ENCODE results near the gene TRAPPC6A. TPM values are rescaled to one million over a fixed set of nuclear protein-coding genes. Genes with fewer than 3 reads are reported as not detected.
A peak's percentile ranks its signal among the peaks of the same experiment; 100 is the strongest.

The TRAPPC6A gene
- total RNA-seq, 1 experiment from 2014 or later = 59.7 TPM

DNA sequence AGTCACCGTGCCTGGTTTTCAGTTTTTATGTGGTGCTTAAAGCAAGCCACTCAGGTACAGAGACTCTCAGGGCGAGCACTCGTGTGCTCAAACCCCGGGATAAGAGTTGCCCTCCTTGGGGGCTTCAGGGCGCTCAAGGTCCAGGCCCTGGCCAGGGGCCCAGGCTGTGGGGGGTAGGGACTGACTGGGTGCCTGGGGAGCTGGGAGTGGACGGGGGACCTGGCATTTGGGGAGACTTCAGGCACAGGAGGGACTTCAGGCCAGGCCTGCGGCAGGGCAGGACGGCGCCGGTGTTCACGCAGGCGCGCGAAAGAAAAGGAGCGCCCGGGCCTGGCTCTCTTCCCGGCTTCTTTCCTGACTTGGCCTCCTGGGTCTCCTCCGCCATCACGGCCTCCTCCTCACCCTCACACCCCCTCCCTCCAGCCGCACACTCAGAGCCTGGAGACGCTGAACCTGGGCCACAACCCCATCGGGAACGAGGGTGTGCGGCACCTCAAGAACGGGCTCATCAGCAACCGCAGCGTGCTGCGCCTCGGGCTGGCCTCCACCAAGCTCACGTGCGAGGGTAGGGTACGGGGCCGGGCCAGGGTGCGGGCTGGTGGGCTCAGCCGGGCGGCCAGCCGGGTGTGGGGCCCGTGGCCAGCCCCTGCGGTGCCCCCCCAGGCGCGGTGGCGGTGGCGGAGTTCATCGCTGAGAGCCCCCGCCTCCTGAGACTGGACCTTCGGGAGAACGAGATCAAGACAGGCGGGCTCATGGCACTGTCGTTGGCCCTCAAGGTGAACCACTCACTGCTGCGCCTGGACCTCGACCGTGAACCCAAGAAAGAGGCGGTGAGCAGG is 33.4 kb downstream of the TRAPPC6A start (continued):
- TF ChIP-seq, protein P1, sequence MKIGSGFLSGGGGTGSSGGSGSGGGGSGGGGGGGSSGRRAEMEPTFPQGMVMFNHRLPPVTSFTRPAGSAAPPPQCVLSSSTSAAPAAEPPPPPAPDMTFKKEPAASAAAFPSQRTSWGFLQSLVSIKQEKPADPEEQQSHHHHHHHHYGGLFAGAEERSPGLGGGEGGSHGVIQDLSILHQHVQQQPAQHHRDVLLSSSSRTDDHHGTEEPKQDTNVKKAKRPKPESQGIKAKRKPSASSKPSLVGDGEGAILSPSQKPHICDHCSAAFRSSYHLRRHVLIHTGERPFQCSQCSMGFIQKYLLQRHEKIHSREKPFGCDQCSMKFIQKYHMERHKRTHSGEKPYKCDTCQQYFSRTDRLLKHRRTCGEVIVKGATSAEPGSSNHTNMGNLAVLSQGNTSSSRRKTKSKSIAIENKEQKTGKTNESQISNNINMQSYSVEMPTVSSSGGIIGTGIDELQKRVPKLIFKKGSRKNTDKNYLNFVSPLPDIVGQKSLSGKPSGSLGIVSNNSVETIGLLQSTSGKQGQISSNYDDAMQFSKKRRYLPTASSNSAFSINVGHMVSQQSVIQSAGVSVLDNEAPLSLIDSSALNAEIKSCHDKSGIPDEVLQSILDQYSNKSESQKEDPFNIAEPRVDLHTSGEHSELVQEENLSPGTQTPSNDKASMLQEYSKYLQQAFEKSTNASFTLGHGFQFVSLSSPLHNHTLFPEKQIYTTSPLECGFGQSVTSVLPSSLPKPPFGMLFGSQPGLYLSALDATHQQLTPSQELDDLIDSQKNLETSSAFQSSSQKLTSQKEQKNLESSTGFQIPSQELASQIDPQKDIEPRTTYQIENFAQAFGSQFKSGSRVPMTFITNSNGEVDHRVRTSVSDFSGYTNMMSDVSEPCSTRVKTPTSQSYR (CRISPR knock-in tag; IDR thresholded peaks at IDR 0.05) = no peak
- TF ChIP-seq, protein P2, sequence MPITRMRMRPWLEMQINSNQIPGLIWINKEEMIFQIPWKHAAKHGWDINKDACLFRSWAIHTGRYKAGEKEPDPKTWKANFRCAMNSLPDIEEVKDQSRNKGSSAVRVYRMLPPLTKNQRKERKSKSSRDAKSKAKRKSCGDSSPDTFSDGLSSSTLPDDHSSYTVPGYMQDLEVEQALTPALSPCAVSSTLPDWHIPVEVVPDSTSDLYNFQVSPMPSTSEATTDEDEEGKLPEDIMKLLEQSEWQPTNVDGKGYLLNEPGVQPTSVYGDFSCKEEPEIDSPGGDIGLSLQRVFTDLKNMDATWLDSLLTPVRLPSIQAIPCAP (CRISPR knock-in tag; IDR thresholded peaks at IDR 0.05) = no peak
- TF ChIP-seq, protein P3, sequence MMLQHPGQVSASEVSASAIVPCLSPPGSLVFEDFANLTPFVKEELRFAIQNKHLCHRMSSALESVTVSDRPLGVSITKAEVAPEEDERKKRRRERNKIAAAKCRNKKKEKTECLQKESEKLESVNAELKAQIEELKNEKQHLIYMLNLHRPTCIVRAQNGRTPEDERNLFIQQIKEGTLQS (CRISPR knock-in tag; conservative IDR thresholded peaks at IDR 0.05) = no peak
- no peak for TF ChIP-seq ZNF396 (CRISPR knock-in tag; IDR thresholded peaks at IDR 0.05; ENCODE audit: borderline replicate concordance)
- no peak for TF ChIP-seq MYBL2 (CRISPR knock-in tag; IDR thresholded peaks at IDR 0.05)
- TF ChIP-seq RORB (CRISPR knock-in tag; IDR thresholded peaks at IDR 0.05) = no peak
- TF ChIP-seq SMAD4 (CRISPR knock-in tag; IDR thresholded peaks at IDR 0.05) = no peak
- TF ChIP-seq, protein P4, sequence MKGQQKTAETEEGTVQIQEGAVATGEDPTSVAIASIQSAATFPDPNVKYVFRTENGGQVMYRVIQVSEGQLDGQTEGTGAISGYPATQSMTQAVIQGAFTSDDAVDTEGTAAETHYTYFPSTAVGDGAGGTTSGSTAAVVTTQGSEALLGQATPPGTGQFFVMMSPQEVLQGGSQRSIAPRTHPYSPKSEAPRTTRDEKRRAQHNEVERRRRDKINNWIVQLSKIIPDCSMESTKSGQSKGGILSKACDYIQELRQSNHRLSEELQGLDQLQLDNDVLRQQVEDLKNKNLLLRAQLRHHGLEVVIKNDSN (CRISPR knock-in tag; IDR thresholded peaks at IDR 0.05) = no peak
- TF ChIP-seq ZNF317 (CRISPR knock-in tag; IDR thresholded peaks at IDR 0.05; ENCODE audit: borderline replicate concordance, low read depth) = no peak
- TF ChIP-seq ZBTB21 (CRISPR knock-in tag; IDR thresholded peaks at IDR 0.05; ENCODE audit: borderline replicate concordance) = no peak
- TF ChIP-seq, protein P5, sequence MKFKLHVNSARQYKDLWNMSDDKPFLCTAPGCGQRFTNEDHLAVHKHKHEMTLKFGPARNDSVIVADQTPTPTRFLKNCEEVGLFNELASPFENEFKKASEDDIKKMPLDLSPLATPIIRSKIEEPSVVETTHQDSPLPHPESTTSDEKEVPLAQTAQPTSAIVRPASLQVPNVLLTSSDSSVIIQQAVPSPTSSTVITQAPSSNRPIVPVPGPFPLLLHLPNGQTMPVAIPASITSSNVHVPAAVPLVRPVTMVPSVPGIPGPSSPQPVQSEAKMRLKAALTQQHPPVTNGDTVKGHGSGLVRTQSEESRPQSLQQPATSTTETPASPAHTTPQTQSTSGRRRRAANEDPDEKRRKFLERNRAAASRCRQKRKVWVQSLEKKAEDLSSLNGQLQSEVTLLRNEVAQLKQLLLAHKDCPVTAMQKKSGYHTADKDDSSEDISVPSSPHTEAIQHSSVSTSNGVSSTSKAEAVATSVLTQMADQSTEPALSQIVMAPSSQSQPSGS (CRISPR knock-in tag; IDR thresholded peaks at IDR 0.05; ENCODE audit: borderline replicate concordance, low read depth) = no peak
- TF ChIP-seq, protein P6, sequence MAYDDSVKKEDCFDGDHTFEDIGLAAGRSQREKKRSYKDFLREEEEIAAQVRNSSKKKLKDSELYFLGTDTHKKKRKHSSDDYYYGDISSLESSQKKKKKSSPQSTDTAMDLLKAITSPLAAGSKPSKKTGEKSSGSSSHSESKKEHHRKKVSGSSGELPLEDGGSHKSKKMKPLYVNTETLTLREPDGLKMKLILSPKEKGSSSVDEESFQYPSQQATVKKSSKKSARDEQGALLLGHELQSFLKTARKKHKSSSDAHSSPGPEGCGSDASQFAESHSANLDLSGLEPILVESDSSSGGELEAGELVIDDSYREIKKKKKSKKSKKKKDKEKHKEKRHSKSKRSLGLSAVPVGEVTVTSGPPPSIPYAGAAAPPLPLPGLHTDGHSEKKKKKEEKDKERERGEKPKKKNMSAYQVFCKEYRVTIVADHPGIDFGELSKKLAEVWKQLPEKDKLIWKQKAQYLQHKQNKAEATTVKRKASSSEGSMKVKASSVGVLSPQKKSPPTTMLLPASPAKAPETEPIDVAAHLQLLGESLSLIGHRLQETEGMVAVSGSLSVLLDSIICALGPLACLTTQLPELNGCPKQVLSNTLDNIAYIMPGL (CRISPR knock-in tag; IDR thresholded peaks at IDR 0.05) = no peak
- TF ChIP-seq ATF1 (CRISPR knock-in tag; IDR thresholded peaks at IDR 0.05) = no peak
- TF ChIP-seq MXD4 (CRISPR knock-in tag; IDR thresholded peaks at IDR 0.05; ENCODE audit: borderline replicate concordance) = no peak
- TF ChIP-seq, protein P7, sequence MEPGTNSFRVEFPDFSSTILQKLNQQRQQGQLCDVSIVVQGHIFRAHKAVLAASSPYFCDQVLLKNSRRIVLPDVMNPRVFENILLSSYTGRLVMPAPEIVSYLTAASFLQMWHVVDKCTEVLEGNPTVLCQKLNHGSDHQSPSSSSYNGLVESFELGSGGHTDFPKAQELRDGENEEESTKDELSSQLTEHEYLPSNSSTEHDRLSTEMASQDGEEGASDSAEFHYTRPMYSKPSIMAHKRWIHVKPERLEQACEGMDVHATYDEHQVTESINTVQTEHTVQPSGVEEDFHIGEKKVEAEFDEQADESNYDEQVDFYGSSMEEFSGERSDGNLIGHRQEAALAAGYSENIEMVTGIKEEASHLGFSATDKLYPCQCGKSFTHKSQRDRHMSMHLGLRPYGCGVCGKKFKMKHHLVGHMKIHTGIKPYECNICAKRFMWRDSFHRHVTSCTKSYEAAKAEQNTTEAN (CRISPR knock-in tag; IDR thresholded peaks at IDR 0.05) = no peak

DNA sequence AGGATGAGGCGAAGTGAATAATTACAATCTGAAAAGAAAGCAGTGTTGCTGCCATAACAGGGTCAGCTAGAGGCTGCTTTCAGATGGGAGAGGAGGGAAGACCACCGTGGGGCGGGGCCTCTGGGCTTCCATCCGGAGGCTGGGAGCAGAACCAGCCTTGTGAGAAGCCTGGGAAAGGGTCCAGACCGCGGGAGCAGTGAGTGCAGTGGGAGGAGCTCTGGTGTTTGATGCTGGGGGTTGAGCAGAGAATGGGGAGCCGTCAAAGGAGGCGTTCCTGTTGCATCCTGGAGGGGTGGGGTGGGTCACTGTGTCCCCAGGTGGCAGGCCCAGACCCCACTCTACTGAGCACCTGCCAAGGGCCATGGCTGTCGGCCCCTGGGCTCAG is 35.3 kb downstream of the TRAPPC6A start:
- ChIA-PET POLR2A (no interaction called here), CTCF (interaction anchor here (0.7 to 2.2 kb wide), 11 partner anchors 10 to 196 kb away, joined by 3 to 16 read pairs (median 5); partner anchors contain the start of genes BLOC1S3 and TRAPPC6A)
- H3K27me3 Mint-ChIP-seq (ENCODE audit: low read depth) = no peaks in the 10 kb centered on the region
- no peaks in the 10 kb centered on the region for H3K9me3 Mint-ChIP-seq
- no peak overlapping the region for H3K4me3 Mint-ChIP-seq
- DNase-seq (ENCODE audit: low spot score) = no peak
- peaks cover 5% of the 10 kb centered on the region for H3K4me1 Mint-ChIP-seq
- peaks cover 10% of the 10 kb centered on the region for H3K36me3 Mint-ChIP-seq
- peak overlapping the region; percentile 72; the same call in 1 of the 2 replicates for H3K27ac Mint-ChIP-seq
- ATAC-seq = no peak
- TF ChIP-seq, protein P8, sequence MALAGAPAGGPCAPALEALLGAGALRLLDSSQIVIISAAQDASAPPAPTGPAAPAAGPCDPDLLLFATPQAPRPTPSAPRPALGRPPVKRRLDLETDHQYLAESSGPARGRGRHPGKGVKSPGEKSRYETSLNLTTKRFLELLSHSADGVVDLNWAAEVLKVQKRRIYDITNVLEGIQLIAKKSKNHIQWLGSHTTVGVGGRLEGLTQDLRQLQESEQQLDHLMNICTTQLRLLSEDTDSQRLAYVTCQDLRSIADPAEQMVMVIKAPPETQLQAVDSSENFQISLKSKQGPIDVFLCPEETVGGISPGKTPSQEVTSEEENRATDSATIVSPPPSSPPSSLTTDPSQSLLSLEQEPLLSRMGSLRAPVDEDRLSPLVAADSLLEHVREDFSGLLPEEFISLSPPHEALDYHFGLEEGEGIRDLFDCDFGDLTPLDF (CRISPR knock-in tag; IDR thresholded peaks at IDR 0.05) = no peak
- TF ChIP-seq, protein P9, sequence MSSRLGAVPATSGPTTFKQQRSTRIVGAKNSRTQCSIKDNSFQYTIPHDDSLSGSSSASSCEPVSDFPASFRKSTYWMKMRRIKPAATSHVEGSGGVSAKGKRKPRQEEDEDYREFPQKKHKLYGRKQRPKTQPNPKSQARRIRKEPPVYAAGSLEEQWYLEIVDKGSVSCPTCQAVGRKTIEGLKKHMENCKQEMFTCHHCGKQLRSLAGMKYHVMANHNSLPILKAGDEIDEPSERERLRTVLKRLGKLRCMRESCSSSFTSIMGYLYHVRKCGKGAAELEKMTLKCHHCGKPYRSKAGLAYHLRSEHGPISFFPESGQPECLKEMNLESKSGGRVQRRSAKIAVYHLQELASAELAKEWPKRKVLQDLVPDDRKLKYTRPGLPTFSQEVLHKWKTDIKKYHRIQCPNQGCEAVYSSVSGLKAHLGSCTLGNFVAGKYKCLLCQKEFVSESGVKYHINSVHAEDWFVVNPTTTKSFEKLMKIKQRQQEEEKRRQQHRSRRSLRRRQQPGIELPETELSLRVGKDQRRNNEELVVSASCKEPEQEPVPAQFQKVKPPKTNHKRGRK (CRISPR knock-in tag; IDR thresholded peaks at IDR 0.05; ENCODE audit: borderline replicate concordance) = no peak
- TF ChIP-seq, protein P10, sequence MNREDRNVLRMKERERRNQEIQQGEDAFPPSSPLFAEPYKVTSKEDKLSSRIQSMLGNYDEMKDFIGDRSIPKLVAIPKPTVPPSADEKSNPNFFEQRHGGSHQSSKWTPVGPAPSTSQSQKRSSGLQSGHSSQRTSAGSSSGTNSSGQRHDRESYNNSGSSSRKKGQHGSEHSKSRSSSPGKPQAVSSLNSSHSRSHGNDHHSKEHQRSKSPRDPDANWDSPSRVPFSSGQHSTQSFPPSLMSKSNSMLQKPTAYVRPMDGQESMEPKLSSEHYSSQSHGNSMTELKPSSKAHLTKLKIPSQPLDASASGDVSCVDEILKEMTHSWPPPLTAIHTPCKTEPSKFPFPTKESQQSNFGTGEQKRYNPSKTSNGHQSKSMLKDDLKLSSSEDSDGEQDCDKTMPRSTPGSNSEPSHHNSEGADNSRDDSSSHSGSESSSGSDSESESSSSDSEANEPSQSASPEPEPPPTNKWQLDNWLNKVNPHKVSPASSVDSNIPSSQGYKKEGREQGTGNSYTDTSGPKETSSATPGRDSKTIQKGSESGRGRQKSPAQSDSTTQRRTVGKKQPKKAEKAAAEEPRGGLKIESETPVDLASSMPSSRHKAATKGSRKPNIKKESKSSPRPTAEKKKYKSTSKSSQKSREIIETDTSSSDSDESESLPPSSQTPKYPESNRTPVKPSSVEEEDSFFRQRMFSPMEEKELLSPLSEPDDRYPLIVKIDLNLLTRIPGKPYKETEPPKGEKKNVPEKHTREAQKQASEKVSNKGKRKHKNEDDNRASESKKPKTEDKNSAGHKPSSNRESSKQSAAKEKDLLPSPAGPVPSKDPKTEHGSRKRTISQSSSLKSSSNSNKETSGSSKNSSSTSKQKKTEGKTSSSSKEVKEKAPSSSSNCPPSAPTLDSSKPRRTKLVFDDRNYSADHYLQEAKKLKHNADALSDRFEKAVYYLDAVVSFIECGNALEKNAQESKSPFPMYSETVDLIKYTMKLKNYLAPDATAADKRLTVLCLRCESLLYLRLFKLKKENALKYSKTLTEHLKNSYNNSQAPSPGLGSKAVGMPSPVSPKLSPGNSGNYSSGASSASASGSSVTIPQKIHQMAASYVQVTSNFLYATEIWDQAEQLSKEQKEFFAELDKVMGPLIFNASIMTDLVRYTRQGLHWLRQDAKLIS (CRISPR knock-in tag; IDR thresholded peaks at IDR 0.05; ENCODE audit: borderline replicate concordance) = no peak
